Ecto neural progenitor cell (in vitro differentiated cells): ENCODE results near the gene PXYLP1.
"Not testable (repeated sequence)": the region's sequence is repeated elsewhere in the genome, so short reads cannot be mapped to it uniquely, and the experiment has no call there.

Source experiments
- DNase-seq: peaks from one replicate; pipeline ENCODE4 v3.0.0-alpha.2; 2018; ENCODE audit warnings: low spot score

PXYLP1 gene

GRCh38 chr3:141231101-141231951, at the start of gene PXYLP1:
Gene PXYLP1 (plus strand): TSS chr3:141231825. CDS start chr3:141260176, 28,351 bp downstream.
- DNase-seq: peak; percentile 96

- DNase-seq: no peak
Measured at GRCh38 chr3:141183606-141184005, 48.0 kb upstream of the PXYLP1 start.

- no peak for DNase-seq
Measured at GRCh38 chr3:141184430-141184829, 47.2 kb upstream of the PXYLP1 start.

- no peak for DNase-seq
Measured at GRCh38 chr3:141191097-141191749, 40.4 kb upstream of the PXYLP1 start.

- peak; percentile 99 for DNase-seq
Measured at GRCh38 chr3:141192345-141192744, 39.3 kb upstream of the PXYLP1 start.

- no peak for DNase-seq
Measured at GRCh38 chr3:141193066-141193830, 38.4 kb upstream of the PXYLP1 start.

- no peak for DNase-seq
Measured at GRCh38 chr3:141201122-141201521, 30.5 kb upstream of the PXYLP1 start.

- DNase-seq: no peak
Measured at GRCh38 chr3:141202682-141203081, 28.9 kb upstream of the PXYLP1 start.

- DNase-seq: no peak
Measured at GRCh38 chr3:141203866-141204265, 27.8 kb upstream of the PXYLP1 start.

GRCh38 chr3:141204343-141204742, 27.3 kb upstream of the PXYLP1 start:
- no peak for DNase-seq

- DNase-seq: not testable (repeated sequence)
Measured at GRCh38 chr3:141211306-141211705, 20.3 kb upstream of the PXYLP1 start.

GRCh38 chr3:141212101-141212500, 19.5 kb upstream of the PXYLP1 start:
- no peak for DNase-seq

GRCh38 chr3:141212555-141212954, 19.1 kb upstream of the PXYLP1 start:
- no peak for DNase-seq

GRCh38 chr3:141216975-141217374, 14.7 kb upstream of the PXYLP1 start:
- no peak for DNase-seq

GRCh38 chr3:141217389-141217788, 14.2 kb upstream of the PXYLP1 start:
- DNase-seq: no peak

- no peak for DNase-seq
Measured at GRCh38 chr3:141218162-141218835, 13.3 kb upstream of the PXYLP1 start.

GRCh38 chr3:141218926-141219325, 12.7 kb upstream of the PXYLP1 start:
- no peak for DNase-seq

GRCh38 chr3:141223673-141224166, 7.9 kb upstream of the PXYLP1 start:
- DNase-seq: no peak

GRCh38 chr3:141225939-141226338, 5.7 kb upstream of the PXYLP1 start:
- DNase-seq: no peak

GRCh38 chr3:141227216-141227615, 4.4 kb upstream of the PXYLP1 start:
- DNase-seq: no peak

GRCh38 chr3:141227752-141228151, 3.9 kb upstream of the PXYLP1 start:
- DNase-seq: no peak

GRCh38 chr3:141228395-141228794, 3.2 kb upstream of the PXYLP1 start:
- DNase-seq: no peak
